ENCODE results near the gene DNAH11. TPM values are rescaled to one million over a fixed set of nuclear protein-coding genes. Genes with fewer than 3 reads are reported as not detected.
A peak's percentile ranks its signal among the peaks of the same experiment; 100 is the strongest.
"Not testable (repeated sequence)": the region's sequence is repeated elsewhere in the genome, so short reads cannot be mapped to it uniquely, and the experiment has no call there.

Gene DNAH11
- total RNA-seq, 2 experiments from 2014 or later, result 0.31 to 0.61 TPM

DNA sequence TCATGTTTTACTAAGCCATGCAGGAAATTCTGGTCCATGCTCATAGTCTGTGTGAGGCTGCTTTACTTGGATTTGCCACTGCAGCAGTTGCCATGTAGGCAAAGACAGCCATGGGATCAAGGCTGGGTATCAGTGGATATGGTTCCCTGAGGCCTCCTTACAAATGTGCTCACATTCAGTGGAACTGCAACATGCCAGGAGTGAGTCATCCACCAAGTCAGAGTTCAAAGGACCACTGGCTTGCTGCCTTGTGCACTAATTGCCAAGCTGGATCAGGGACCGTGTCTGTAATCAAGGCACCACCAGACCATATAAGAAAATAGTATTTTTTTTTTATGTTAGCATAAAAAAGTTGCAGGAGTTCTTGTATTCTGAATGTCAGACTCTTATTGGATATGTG, 301.9 kb downstream of the DNAH11 start:
- DNase-seq, result no peak

DNA sequence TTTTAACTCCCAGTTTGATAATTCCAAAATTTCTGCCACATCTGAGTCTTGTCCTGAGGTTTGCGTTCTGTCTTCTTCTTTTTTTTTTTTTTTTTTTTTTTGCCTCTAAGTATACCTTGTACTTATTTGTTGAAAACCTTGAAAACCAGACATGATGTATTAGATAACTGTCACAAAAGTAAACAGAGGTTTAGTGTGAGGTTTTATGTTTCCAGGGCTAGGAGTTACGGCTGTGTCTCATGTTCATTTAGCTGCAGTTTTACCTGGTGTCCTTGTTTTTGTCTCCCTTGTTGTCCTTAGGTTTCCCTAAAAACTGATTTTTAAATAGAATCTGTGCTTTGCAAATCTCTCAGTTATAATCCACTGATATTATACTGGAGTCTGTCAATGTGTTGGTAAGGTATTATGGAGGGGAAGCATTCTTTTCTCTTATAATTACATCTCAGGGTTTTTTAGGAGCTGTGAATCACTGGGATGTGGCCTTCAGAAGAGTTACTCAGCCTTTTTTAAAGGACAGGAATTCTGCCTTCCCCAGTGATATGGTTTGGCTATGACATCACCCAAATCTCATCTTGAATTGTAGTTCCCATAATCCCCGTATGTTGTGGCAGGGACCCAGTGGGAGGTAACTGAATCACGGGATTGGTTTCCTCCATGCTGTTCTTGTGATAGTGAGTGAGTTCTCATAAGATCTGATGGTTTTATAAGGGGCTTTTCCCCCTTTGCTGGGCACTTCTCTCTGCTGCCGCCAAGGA, 307.9 kb downstream of the DNAH11 start:
- ChIA-PET CTCF (no interaction called here), POLR2A (interaction anchor here (0.8 kb wide), 1 partner anchor 94 kb away, joined by 3 read pairs; no protein-coding TSS in a partner anchor)
- Mint-ChIP-seq H3K4me1 (ENCODE audit: low read depth) (peaks cover 17% of the 10 kb centered on the region), H3K36me3 (no peaks in the 10 kb centered on the region), H3K9me3 (no peaks in the 10 kb centered on the region), H3K27ac (no peak overlapping the region), H3K4me3 (no peak overlapping the region), H3K27me3 (no peaks in the 10 kb centered on the region)
- intact Hi-C loops (cut with micrococcal nuclease), result no loop called here
- no peak for DNase-seq

More for the DNA sequence above, 301.9 kb downstream of the DNAH11 start:
- intact Hi-C loops (cut with micrococcal nuclease), result no loop called here
- Mint-ChIP-seq H3K27ac (no peak overlapping the region), H3K9me3 (no peaks in the 10 kb centered on the region), H3K4me1 (ENCODE audit: low read depth) (no peaks in the 10 kb centered on the region), H3K36me3 (no peaks in the 10 kb centered on the region), H3K4me3 (no peak overlapping the region), H3K27me3 (no peaks in the 10 kb centered on the region)
- ChIA-PET POLR2A (no interaction called here), CTCF (no interaction called here)

DNA sequence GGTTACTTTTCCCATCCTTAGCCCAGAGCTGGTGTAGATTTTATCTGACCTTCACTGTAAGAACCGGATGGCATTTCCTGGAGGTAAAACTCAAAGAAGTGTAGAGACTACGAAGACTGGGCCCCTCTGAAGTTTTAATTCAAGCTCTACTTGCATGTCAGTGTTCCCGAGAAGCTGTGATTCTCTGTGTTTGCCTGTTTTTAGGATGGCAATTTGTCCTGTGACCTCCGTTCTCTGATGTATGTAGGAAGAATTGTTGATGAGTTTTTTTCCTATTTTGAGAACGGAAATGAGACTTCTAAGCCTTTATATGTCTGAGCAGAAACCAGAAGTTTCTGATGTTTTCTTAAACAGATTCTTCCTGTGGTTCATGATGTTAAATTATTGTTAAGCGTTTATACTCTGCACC, 308.7 kb downstream of the DNAH11 start:
- no peak for DNase-seq
- Mint-ChIP-seq H3K4me1 (ENCODE audit: low read depth) (peaks cover 17% of the 10 kb centered on the region), H3K27me3 (no peaks in the 10 kb centered on the region), H3K27ac (peak overlapping the region; percentile 54), H3K36me3 (no peaks in the 10 kb centered on the region), H3K4me3 (no peak overlapping the region), H3K9me3 (no peaks in the 10 kb centered on the region)
- POLR2A ChIA-PET, result interaction anchor here (0.8 kb wide), 1 partner anchor 93 kb away, joined by 3 read pairs; no protein-coding TSS in a partner anchor
- CTCF ChIA-PET, result no interaction called here
- intact Hi-C loops (cut with micrococcal nuclease), result no loop called here

DNA sequence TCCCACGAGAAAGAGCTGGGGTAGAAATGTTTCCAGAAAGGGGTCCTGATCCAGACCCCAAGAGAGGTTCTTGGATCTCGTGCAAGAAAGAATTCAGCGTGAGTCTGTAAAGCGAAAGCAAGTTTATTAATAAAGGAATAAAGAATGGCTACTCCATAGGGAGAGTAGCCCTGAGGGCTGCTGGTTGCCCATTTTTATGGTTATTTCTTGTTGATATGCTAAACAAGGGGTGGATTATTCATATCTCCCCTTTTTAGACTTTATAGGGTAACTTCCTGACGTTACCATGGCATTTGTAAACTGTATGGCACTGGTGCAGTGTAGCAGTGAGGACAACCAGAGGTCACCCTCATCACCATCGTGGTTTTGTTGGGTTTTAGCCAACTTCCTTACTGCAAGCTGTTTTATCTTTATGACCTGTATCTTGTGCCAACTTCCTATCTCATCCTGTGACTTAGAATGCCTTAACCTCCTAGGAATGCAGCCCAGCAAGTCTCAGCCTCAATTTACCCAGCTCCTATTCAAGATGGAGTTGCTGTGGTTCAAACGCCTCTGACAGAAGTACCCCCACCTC, 322.9 kb downstream of the DNAH11 start:
- H3K4me1 Mint-ChIP-seq (ENCODE audit: low read depth); H3K27ac Mint-ChIP-seq; POLR2A ChIA-PET; CTCF ChIA-PET; H3K27me3 Mint-ChIP-seq; H3K36me3 Mint-ChIP-seq; intact Hi-C loops (cut with micrococcal nuclease); H3K4me3 Mint-ChIP-seq; H3K9me3 Mint-ChIP-seq; DNase-seq: not testable (repeated sequence)

DNA sequence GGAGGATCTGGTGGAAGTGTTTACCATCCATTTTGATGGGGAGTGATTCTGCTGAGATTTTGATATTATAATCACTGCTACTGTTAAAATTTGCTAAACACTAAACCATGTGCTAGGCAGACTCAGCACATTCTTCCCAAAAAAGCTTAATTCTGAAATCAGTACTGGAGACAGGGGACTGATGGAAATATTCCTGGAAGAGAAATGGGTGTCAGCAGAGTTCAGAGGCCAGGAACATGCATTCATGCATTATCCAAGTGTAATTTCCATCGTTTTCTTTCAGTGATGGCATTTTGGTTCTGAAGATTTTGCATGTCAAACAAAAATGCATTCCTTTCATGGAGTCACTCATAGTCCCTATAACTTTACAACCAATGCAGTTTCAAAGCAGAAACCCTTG, 323.9 kb downstream of the DNAH11 start:
- CTCF ChIA-PET, result no interaction called here
- Mint-ChIP-seq H3K9me3 (no peaks in the 10 kb centered on the region), H3K4me1 (ENCODE audit: low read depth) (no peaks in the 10 kb centered on the region), H3K27ac (no peak overlapping the region), H3K27me3 (peaks cover 1% of the 10 kb centered on the region), H3K4me3 (no peak overlapping the region), H3K36me3 (no peaks in the 10 kb centered on the region)
- intact Hi-C loops (cut with micrococcal nuclease), result no loop called here
- POLR2A ChIA-PET, result no interaction called here
- no peak for DNase-seq

DNA sequence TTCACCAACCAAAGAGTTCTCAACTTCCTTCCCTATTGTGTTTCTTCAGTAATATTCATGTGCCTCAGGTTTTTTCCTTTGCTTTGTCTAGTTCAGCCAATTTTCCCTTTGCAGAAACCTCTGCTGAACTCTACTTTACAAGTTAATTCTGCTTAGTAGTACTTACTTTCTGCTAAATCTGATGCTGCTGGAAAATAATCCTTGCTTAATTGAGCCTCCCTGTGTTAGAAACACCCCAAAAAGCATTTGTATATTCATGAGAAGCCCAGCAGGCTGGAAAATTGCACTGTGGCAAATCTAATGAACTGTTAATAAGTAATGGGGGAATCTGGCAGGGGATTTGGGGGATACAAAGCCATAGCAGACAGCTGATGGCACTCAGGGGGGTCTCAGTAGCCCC, 324.4 kb downstream of the DNAH11 start:
- no peaks in the 10 kb centered on the region for H3K4me1 Mint-ChIP-seq (ENCODE audit: low read depth)
- no peaks in the 10 kb centered on the region for H3K36me3 Mint-ChIP-seq
- H3K9me3 Mint-ChIP-seq, result no peaks in the 10 kb centered on the region
- no peak for DNase-seq
- peaks cover 1% of the 10 kb centered on the region for H3K27me3 Mint-ChIP-seq
- no peak overlapping the region for H3K4me3 Mint-ChIP-seq
- intact Hi-C loops (cut with micrococcal nuclease), result no loop called here
- ChIA-PET POLR2A (no interaction called here), CTCF (no interaction called here)
- H3K27ac Mint-ChIP-seq, result no peak overlapping the region

DNA sequence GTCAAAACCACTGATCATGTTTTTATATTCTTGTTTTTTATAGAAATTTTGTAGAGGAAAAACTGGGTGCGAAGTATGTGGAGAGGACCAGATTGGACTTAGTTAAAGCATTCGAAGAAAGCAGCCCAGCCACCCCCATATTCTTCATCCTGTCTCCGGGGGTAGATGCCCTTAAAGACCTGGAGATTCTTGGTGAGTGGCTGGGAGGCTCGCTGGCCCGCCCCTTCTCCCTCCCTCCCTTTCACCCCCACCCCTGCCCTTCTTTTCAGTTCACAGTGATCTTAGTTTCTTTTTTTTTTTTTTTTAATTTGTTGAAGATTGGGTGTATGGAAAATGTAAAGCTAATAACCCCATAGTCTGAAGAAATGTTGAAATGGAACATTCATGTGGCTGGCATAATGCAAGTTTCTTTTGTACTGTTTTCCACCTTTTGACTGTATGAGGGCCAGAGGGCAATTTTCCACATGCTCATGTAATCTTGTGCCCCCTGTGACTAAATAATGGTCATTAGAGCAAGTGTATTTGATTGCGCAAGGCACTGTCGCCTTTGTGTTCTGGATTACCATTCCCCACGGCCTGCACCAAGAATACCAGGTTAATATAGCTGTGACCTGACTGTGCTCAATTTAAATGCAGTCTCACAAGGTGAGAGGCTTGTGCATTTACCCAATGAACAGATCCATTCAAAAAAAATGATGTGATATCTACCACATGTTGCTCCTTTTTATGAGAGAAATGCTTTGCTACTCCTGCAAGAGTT, 325.2 kb downstream of the DNAH11 start:
- intact Hi-C loops (cut with micrococcal nuclease), result no loop called here
- POLR2A ChIA-PET, result no interaction called here
- peaks cover 1% of the 10 kb centered on the region for H3K27me3 Mint-ChIP-seq
- no peak for DNase-seq
- no peaks in the 10 kb centered on the region for H3K4me1 Mint-ChIP-seq (ENCODE audit: low read depth)
- H3K4me3 Mint-ChIP-seq, result no peak overlapping the region
- H3K27ac Mint-ChIP-seq, result no peak overlapping the region
- H3K36me3 Mint-ChIP-seq, result no peaks in the 10 kb centered on the region
- H3K9me3 Mint-ChIP-seq, result no peaks in the 10 kb centered on the region
- CTCF ChIA-PET, result no interaction called here

DNA sequence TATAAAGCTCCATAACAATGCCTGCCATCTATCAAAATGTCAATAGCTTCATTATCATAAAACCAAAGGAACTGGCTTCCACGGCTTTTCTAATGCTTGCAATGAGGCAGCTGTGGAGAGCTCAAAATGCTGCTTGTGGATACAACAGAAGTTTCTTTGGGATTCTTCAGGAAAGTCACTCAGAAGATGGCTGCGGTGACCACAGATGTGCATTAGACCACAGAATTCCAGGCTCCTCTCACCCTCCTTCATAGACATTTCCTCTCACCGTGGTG, 325.7 kb downstream of the DNAH11 start:
- no peaks in the 10 kb centered on the region for H3K36me3 Mint-ChIP-seq
- DNase-seq, result no peak
- H3K4me1 Mint-ChIP-seq (ENCODE audit: low read depth), result no peaks in the 10 kb centered on the region
- peaks cover 1% of the 10 kb centered on the region for H3K27me3 Mint-ChIP-seq
- H3K4me3 Mint-ChIP-seq, result no peak overlapping the region
- no peaks in the 10 kb centered on the region for H3K9me3 Mint-ChIP-seq
- CTCF ChIA-PET, result no interaction called here
- intact Hi-C loops (cut with micrococcal nuclease), result no loop called here
- H3K27ac Mint-ChIP-seq, result no peak overlapping the region
- POLR2A ChIA-PET, result no interaction called here

DNA sequence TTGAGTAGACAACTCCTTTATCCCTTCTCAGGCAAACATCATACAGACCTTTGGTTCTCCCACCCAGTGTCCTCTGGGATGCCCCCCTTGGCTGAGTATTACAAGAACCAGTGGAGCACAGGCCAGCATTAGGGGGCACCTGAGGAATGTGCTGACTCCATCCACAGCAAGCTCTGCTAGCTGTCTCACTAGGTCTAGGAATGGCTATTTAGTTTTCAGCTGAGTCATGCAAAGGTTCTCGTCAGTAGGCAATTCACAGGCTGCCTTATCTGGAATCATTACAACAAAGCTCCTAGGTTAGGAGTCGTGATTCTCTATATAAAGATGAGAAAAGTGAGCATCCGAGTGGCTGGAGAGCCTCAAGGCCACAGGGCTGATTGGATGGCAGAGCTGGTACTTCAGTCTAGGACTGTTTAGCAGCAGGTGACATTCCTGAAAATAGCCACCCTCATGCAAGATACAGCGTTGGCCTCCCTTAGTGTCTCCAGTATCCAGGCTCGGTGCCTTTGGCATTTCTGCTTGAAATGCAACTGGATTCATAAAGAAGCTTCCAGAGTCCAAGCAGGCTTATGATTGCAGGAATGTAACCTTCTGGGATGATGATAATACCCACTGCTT, 327.1 kb downstream of the DNAH11 start:
- Mint-ChIP-seq H3K27ac (no peak overlapping the region), H3K9me3 (no peaks in the 10 kb centered on the region), H3K4me3 (no peak overlapping the region), H3K4me1 (ENCODE audit: low read depth) (no peaks in the 10 kb centered on the region), H3K36me3 (peaks cover 4% of the 10 kb centered on the region), H3K27me3 (peaks cover 1% of the 10 kb centered on the region)
- ChIA-PET POLR2A (no interaction called here), CTCF (no interaction called here)
- DNase-seq, result no peak
- intact Hi-C loops (cut with micrococcal nuclease), result no loop called here

DNA sequence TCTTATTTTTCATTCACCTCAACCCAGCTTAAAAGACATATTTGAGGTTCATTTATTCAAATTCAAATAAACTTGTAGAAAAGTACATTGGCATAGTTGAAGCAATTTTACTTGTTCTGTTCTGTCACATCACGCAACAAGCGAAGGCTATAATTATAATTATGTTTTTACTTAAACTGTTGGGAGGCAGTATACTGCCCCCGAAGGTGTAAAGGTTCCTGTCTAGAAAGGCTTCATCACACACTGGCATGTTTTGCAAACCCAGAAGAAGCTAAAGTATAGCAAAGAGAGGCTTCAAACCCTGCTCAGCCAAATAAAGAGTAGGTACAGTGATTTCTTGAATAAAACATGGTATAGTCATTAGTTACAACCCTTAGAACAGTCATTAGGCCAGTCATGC, 340.2 kb downstream of the DNAH11 start:
- H3K9me3 Mint-ChIP-seq, result no peaks in the 10 kb centered on the region
- POLR2A ChIA-PET, result no interaction called here
- no peaks in the 10 kb centered on the region for H3K27me3 Mint-ChIP-seq
- H3K36me3 Mint-ChIP-seq, result no peaks in the 10 kb centered on the region
- no peak overlapping the region for H3K27ac Mint-ChIP-seq
- H3K4me3 Mint-ChIP-seq, result no peak overlapping the region
- no peak for DNase-seq
- CTCF ChIA-PET, result no interaction called here
- no peaks in the 10 kb centered on the region for H3K4me1 Mint-ChIP-seq (ENCODE audit: low read depth)
- intact Hi-C loops (cut with micrococcal nuclease), result loop anchor here (10.0 kb wide), 1 partner anchor 122 kb away; no protein-coding TSS in a partner anchor

DNA sequence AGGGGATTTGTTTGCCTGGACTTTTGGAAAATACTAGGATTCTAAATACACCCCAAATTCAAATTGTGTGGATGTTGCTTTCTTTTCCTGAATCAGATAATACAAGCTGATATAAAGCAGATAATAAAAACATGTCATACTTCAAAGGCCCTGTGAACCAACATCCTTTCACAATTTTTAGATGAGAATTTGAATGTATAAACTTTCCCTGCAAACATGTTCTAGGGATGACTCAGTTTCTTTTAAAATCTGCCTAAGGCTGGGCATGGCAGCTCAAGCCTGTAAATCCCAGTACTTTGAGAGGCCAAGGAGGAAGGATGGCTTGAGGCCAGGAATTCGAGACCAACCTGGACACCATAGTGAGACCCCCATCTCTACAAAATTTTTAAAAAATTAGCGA, 340.7 kb downstream of the DNAH11 start:
- CTCF ChIA-PET, result not testable (repeated sequence)

DNA sequence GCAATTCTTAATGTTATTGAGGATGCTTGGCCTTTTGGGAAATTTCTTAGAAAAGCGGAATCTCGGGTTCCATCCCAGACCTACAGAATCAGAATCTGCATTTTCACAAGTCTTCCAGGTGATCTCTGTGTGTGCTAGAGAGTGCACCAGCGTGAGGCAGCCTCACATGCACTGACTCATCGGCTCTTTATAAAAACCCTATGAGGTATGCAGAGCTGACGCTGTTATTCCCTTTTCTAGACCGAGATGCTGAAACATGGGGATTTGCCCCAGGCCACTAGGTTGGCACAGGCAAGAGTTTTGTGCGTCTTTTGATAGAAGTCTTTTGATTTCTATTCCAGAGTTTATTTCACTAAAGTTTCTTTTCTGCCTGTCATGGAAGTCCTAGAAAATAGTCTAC, 341.7 kb downstream of the DNAH11 start:
- no peaks in the 10 kb centered on the region for H3K9me3 Mint-ChIP-seq
- no peaks in the 10 kb centered on the region for H3K36me3 Mint-ChIP-seq
- POLR2A ChIA-PET, result no interaction called here
- H3K4me1 Mint-ChIP-seq (ENCODE audit: low read depth), result no peaks in the 10 kb centered on the region
- H3K27me3 Mint-ChIP-seq, result no peaks in the 10 kb centered on the region
- CTCF ChIA-PET, result no interaction called here
- no peak overlapping the region for H3K4me3 Mint-ChIP-seq
- intact Hi-C loops (cut with micrococcal nuclease), result loop anchor here (10.0 kb wide), 1 partner anchor 120 kb away; no protein-coding TSS in a partner anchor
- DNase-seq, result no peak
- H3K27ac Mint-ChIP-seq, result no peak overlapping the region

More for the DNA sequence above, 340.7 kb downstream of the DNAH11 start:
- H3K9me3 Mint-ChIP-seq; H3K4me1 Mint-ChIP-seq (ENCODE audit: low read depth); H3K27ac Mint-ChIP-seq; H3K27me3 Mint-ChIP-seq; H3K36me3 Mint-ChIP-seq; DNase-seq; POLR2A ChIA-PET; H3K4me3 Mint-ChIP-seq: not testable (repeated sequence)
- intact Hi-C loops (cut with micrococcal nuclease), result loop anchor here (10.0 kb wide), 1 partner anchor 121 kb away; no protein-coding TSS in a partner anchor

All from activated CD4-positive, alpha-beta memory T cell treated with anti-CD3 and anti-CD28 coated beads for 36 hours (primary cell).